H1 (cell line): ENCODE measurements around the gene TNS3. TPM values are rescaled to one million over a fixed set of nuclear protein-coding genes. Genes with fewer than 3 reads are reported as not detected.

Source experiments
- CTCF ChIA-PET: fragments of 300-600 bp; sonication (Branson Sonifier 250); formaldehyde crosslinking; loops from one replicate; lab custom pipeline; 2021; ENCODE audit not compliant: partially characterized antibody; lab: Charles Lee
- POLR2A ChIA-PET: fragments of 300-600 bp; sonication (Branson Sonifier 250); formaldehyde crosslinking; loops from one replicate; lab custom pipeline; 2021; ENCODE audit warnings: inconsistent platforms; ENCODE audit not compliant: partially characterized antibody; lab: Charles Lee
- DNase-seq, 2 experiments: peaks; one replicate each; pipeline versions ENCODE4 v3.0.0 to v3.0.0-alpha.2; 2010 to 2022; ENCODE audit warnings: low spot score in 2 of 2, low read depth in 1 of 2, mixed read lengths in 1 of 2
- FAIRE-seq: peaks from 2 replicates; lab custom pipeline; 2011; peaks lifted over from hg19 to GRCh38; lab: Jason Lieb, UNC
- H2AFZ ChIP-seq: 2 replicates; pipeline ENCODE4 v1.8.1; 2012; ENCODE audit warnings: low read length, inconsistent platforms
- H2AK5ac ChIP-seq: 2 replicates; pipeline ENCODE4 v1.6.1; 2013; ENCODE audit warnings: low read depth, low read length
- H2BK120ac ChIP-seq: replicated peaks from 2 replicates; pipeline ENCODE3; 2013; ENCODE audit warnings: low read depth, low read length, inconsistent platforms
- H2BK12ac ChIP-seq: 2 replicates; pipeline ENCODE4 v1.6.1; 2013; ENCODE audit warnings: low read depth, low read length
- H2BK15ac ChIP-seq: 2 replicates; pipeline ENCODE4 v1.6.1; 2013; ENCODE audit warnings: low read length
- H2BK20ac ChIP-seq: 2 replicates; pipeline ENCODE4 v1.6.1; 2013; ENCODE audit warnings: low read length
- H2BK5ac ChIP-seq: 2 replicates; pipeline ENCODE4 v1.6.1; 2013; ENCODE audit warnings: low read depth, low read length
- H3K14ac ChIP-seq: 2 replicates; pipeline ENCODE4 v1.6.1; 2013; ENCODE audit warnings: inconsistent platforms; ENCODE audit not compliant: insufficient read length
- H3K18ac ChIP-seq: 2 replicates; pipeline ENCODE4 v1.6.1; 2013; ENCODE audit warnings: low read length; ENCODE audit errors: extremely low read depth
- H3K23ac ChIP-seq: 2 replicates; pipeline ENCODE4 v1.6.1; 2013; ENCODE audit warnings: inconsistent platforms; ENCODE audit not compliant: insufficient read length
- H3K23me2 ChIP-seq: 2 replicates; pipeline ENCODE4 v1.6.1; 2013; ENCODE audit warnings: low read depth, low read length
- H3K27ac ChIP-seq: 2 replicates; pipeline ENCODE4 v1.6.1; 2011; ENCODE audit warnings: low read depth, low read length, inconsistent platforms
- H3K27me3 ChIP-seq, 4 experiments: replicated peaks in 1 of 4; 1 replicate in 1 of 4; 2 replicates in 3 of 4; pipeline versions ENCODE4 v1.6.1 to v1.8.1; 2011 to 2013; ENCODE audit warnings: low read length in 3 of 4, mild to moderate bottlenecking in 3 of 4, inconsistent platforms in 2 of 4, mixed read lengths in 2 of 4, moderate library complexity in 1 of 4; ENCODE audit not compliant: control insufficient read depth in 3 of 4, insufficient read depth in 3 of 4; ENCODE audit errors: extremely low read depth in 1 of 4
- H3K36me3 ChIP-seq, 4 experiments: 2 replicates each; pipeline versions ENCODE4 v1.6.1 to v1.8.1; 2011 to 2013; ENCODE audit warnings: mild to moderate bottlenecking in 4 of 4, low read length in 3 of 4, moderate library complexity in 2 of 4, control low read depth in 1 of 4, inconsistent platforms in 1 of 4; ENCODE audit not compliant: insufficient read depth in 4 of 4, control insufficient read depth in 2 of 4
- H3K4ac ChIP-seq: replicated peaks from 2 replicates; pipeline ENCODE3; 2013; ENCODE audit warnings: low read length, low read depth, mixed read lengths, inconsistent platforms; ENCODE audit not compliant: insufficient read length
- H3K4me1 ChIP-seq, 4 experiments: replicated peaks in 1 of 4; 1 replicate in 1 of 4; 2 replicates in 3 of 4; pipeline versions ENCODE4 v1.6.1 to v1.8.1; 2011 to 2013; ENCODE audit warnings: low read length in 3 of 4, inconsistent platforms in 2 of 4, mixed read lengths in 1 of 4; ENCODE audit not compliant: insufficient read depth in 4 of 4, control insufficient read depth in 3 of 4
- H3K4me2 ChIP-seq, 2 experiments: 2 replicates each; pipeline versions ENCODE4 v1.6.1 to v1.8.1; 2011 to 2013; ENCODE audit warnings: low read depth in 2 of 2, low read length in 2 of 2, control low read depth in 1 of 2, inconsistent platforms in 1 of 2, mild to moderate bottlenecking in 1 of 2; ENCODE audit not compliant: insufficient read depth in 1 of 2
- H3K4me3 ChIP-seq, 4 experiments: fragments of 200-600, 300-600 bp in 1 of 4; sonication (generic), shearing (Covaris generic), sonication (Bioruptor Twin) in 1 of 4; 2 replicates each; pipeline versions ENCODE4 v1.5.1 to v1.8.1; 2011 to 2016; ENCODE audit warnings: low read length in 4 of 4, low read depth in 3 of 4, control low read depth in 2 of 4, inconsistent platforms in 2 of 4, mild to moderate bottlenecking in 2 of 4, mixed read lengths in 1 of 4, moderate library complexity in 1 of 4; ENCODE audit not compliant: insufficient read depth in 2 of 4; ENCODE audit errors: extremely low read depth in 1 of 4
- H3K56ac ChIP-seq: replicated peaks from 2 replicates; pipeline ENCODE3; 2013; ENCODE audit warnings: low read depth, mild to moderate bottlenecking, mixed read lengths, low read length, inconsistent platforms; ENCODE audit not compliant: insufficient read length
- H3K79me1 ChIP-seq: 2 replicates; pipeline ENCODE4 v1.6.1; 2013; ENCODE audit warnings: low read depth, low read length, control low read depth
- H3K79me2 ChIP-seq, 2 experiments: 2 replicates each; pipeline versions ENCODE4 v1.6.1 to v1.8.1; 2012 to 2013; ENCODE audit warnings: low read length in 2 of 2, mild to moderate bottlenecking in 2 of 2, inconsistent platforms in 1 of 2; ENCODE audit not compliant: insufficient read depth in 2 of 2, control insufficient read depth in 1 of 2
- H3K9ac ChIP-seq, 4 experiments: replicated peaks in 1 of 4; 1 replicate in 1 of 4; 2 replicates in 3 of 4; pipeline versions ENCODE4 v1.6.1 to v1.8.1; 2011 to 2013; ENCODE audit warnings: low read depth in 3 of 4, low read length in 3 of 4, control low read depth in 2 of 4, mild to moderate bottlenecking in 2 of 4, moderate library complexity in 2 of 4, inconsistent platforms in 1 of 4; ENCODE audit errors: extremely low read depth in 1 of 4
- H3K9me3 ChIP-seq, 2 experiments: 2 replicates each; pipeline versions ENCODE4 v1.6.1 to v1.8.1; 2012 to 2013; ENCODE audit warnings: mild to moderate bottlenecking in 2 of 2, moderate library complexity in 2 of 2, control low read depth in 1 of 2, inconsistent platforms in 1 of 2, low read depth in 1 of 2, low read length in 1 of 2, mixed read lengths in 1 of 2; ENCODE audit not compliant: insufficient read depth in 2 of 2
- H4K20me1 ChIP-seq, 2 experiments: replicated peaks in 1 of 2; 2 replicates each; pipeline versions ENCODE3 to v1.8.1; 2011 to 2013; ENCODE audit warnings: inconsistent platforms in 2 of 2, low read length in 2 of 2, mild to moderate bottlenecking in 1 of 2; ENCODE audit not compliant: insufficient read depth in 2 of 2, control insufficient read depth in 1 of 2
- H4K5ac ChIP-seq: 2 replicates; pipeline ENCODE4 v1.6.1; 2013; ENCODE audit warnings: low read length, low read depth, mixed read lengths, inconsistent platforms; ENCODE audit not compliant: insufficient read length
- H4K8ac ChIP-seq: 2 replicates; pipeline ENCODE4 v1.8.0; 2013; ENCODE audit warnings: mild to moderate bottlenecking, moderate library complexity, low read length, inconsistent platforms; ENCODE audit not compliant: insufficient read depth; ENCODE audit errors: extremely low read depth
- H4K91ac ChIP-seq: replicated peaks from 2 replicates; pipeline ENCODE3; 2013; ENCODE audit warnings: low read length, mixed read lengths, inconsistent platforms; ENCODE audit not compliant: insufficient read length
- CEBPB ChIP-seq: IDR thresholded peaks from 2 replicates; pipeline ENCODE4 v1.6.1; 2012; ENCODE audit warnings: low read depth, low read length
- SIRT6 ChIP-seq: IDR thresholded peaks from one replicate; pipeline ENCODE4 v1.7.1; 2012; ENCODE audit warnings: low read length, inconsistent platforms
- TBP ChIP-seq: IDR thresholded peaks from 2 replicates; pipeline ENCODE4 v1.6.1; 2011; ENCODE audit warnings: low read depth, low read length, improper control_type of control experiment
- WGBS, 2 experiments: shearing (Covaris generic) in 1 of 2; methylation state at CpG; one replicate each; pipeline versions ENCODE4 v1.1.6 to v1.1.7; 2013 to 2015; ENCODE audit warnings: low lambda C conversion rate in 2 of 2, mixed read lengths in 2 of 2, inconsistent platforms in 1 of 2, low coverage in 1 of 2, missing lambda C conversion rate in 1 of 2; ENCODE audit not compliant: insufficient replicate concordance in 2 of 2, insufficient coverage in 1 of 2, insufficient read length in 1 of 2; ENCODE audit errors: extremely low coverage in 1 of 2, missing lambda C conversion rate in 1 of 2; 5-methylcytosine and 5-hydroxymethylcytosine counted together
- polyA plus RNA-seq, 7 experiments: library from polyadenylated mRNA; depleted of rRNA in 3 of 7; stranded (reverse) in 5 of 7; unstranded in 2 of 7; fragments of >200 nt in 5 of 7; fragments of 200-250 nt in 2 of 7; gene quantifications; 1 replicate in 5 of 7; 2 replicates in 1 of 7; 4 replicates in 1 of 7; pipeline versions ENCODE4 v1.2.1 to v1.2.3, GENCODE V29; 2011 to 2013; ENCODE audit warnings: missing spikeins in 2 of 7, mixed read lengths in 2 of 7
- total RNA-seq: library from RNA; stranded (reverse); fragmentation: NEBNext Ultra II Directional; extraction: Animal tissue kit (Norgen Biotek cat#: 25700); gene quantifications from 2 replicates; pipeline ENCODE4 v1.2.1, GENCODE V29; 2021

Gene TNS3
- total and polyA plus RNA-seq, 2 of the 8 experiments (the other 6 are each of a cell fraction or from before 2014, with no cell fraction given) = 11.9 to 24.2 TPM

- no peaks in the 10 kb centered on the region for H3K27me3 ChIP-seq
- H3K36me3 ChIP-seq = peaks cover 0 to 3% (median 0%) of the 10 kb centered on the region in 4 experiments; a peak in 2 of 8 replicates
- H3K4me2 ChIP-seq = no peak overlapping the region
- H4K91ac ChIP-seq = no peak overlapping the region
- FAIRE-seq (no peak), DNase-seq (no peak)
- H3K79me1 ChIP-seq = 0 out of 2 replicates have a peak, but pooled peaks cover 2% of the 10 kb centered on the region
- no peak overlapping the region for H3K4ac ChIP-seq
- H2BK5ac ChIP-seq = no peak overlapping the region
- H4K8ac ChIP-seq = no peak overlapping the region
- H3K56ac ChIP-seq = no peak overlapping the region
- H3K9me3 ChIP-seq = no peaks in the 10 kb centered on the region
- H2AFZ ChIP-seq = no peak overlapping the region
- no peak overlapping the region for H3K18ac ChIP-seq
- no peak overlapping the region for H4K5ac ChIP-seq
- H3K14ac ChIP-seq = no peak overlapping the region
- peaks cover 6 to 9% of the 10 kb centered on the region in 2 experiments for H4K20me1 ChIP-seq
- H3K79me2 ChIP-seq = peaks cover 4 to 11% of the 10 kb centered on the region in 2 experiments; a peak in 3 of 4 replicates
- H2BK120ac ChIP-seq = no peak overlapping the region
- no peak overlapping the region for H3K9ac ChIP-seq
- CTCF ChIA-PET = interaction anchor here (0.7 to 1.7 kb wide), 3 partner anchors 23 to 94 kb away, joined by 3 to 6 read pairs (median 3); no protein-coding TSS in a partner anchor
- no peak overlapping the region for H2BK15ac ChIP-seq
- no peak overlapping the region for H3K23ac ChIP-seq
- POLR2A ChIA-PET = no interaction called here
- H3K23me2 ChIP-seq = peaks cover 4% of the 10 kb centered on the region
- no peak overlapping the region for H2BK12ac ChIP-seq
- peaks cover 0 to 3% (median 0%) of the 10 kb centered on the region in 4 experiments; a peak in 4 of 7 replicates for H3K4me1 ChIP-seq
- no peak overlapping the region for H3K27ac ChIP-seq
- WGBS, 2 experiments = 97% methylated on average over 6 of the region's 6 CpGs; no CpG with 5 or more reads in 1 of the 2 experiments
- H3K4me3 ChIP-seq = no peak overlapping the region
- H2BK20ac ChIP-seq = no peak overlapping the region
- H2AK5ac ChIP-seq = no peak overlapping the region
- TF ChIP-seq CEBPB (no peak), TBP (no peak), SIRT6 (no peak)
Observed at GRCh38 chr7:47510786-47511185, 71.1 kb downstream of the TNS3 start.
